Spleen (tissue), 7 donors: ENCODE data around the gene ZMYND8.
"Not testable (repeated sequence)": the region's sequence is repeated elsewhere in the genome, so short reads cannot be mapped to it uniquely, and the experiment has no call there.

ENCODE experiments used
- POLR2A ChIP-seq, 3 donors: fragments of 450-650 bp; IDR thresholded peaks; one replicate each; pipeline ENCODE4 v1.5.1; 2017; ENCODE audit warnings: antibody characterized with exemption in 3 of 3, mild to moderate bottlenecking in 1 of 3
- POLR2AphosphoS5 ChIP-seq, 3 donors: sonication (generic); formaldehyde crosslinking; IDR thresholded peaks; one replicate each; pipeline ENCODE4 v1.5.1; 2017; ENCODE audit warnings: antibody characterized with exemption in 3 of 3
- TF ChIP-seq, protein P1 (sequence below), 11 experiments: fragments of 200-600 bp in 7 of 11; fragments of 450-650 bp in 4 of 11; sonication (generic) in 4 of 11; IDR thresholded peaks in 8 of 11; conservative IDR thresholded peaks in 3 of 11; 1 replicate in 7 of 11; 2 replicates in 4 of 11; pipeline versions ENCODE4 v1.4.0 to v1.8.0; 2016 to 2021; ENCODE audit warnings: antibody characterized with exemption in 11 of 11, inconsistent platforms in 4 of 11, mild to moderate bottlenecking in 1 of 11
- donor health status: DM: no; HTN: no; CAD: no; lungs with moderate emphysema.
- donor health status: DM: no; HTN: no; CAD: no.
- donor health status: DM: no; HTN: no; CAD: no.

DNA sequence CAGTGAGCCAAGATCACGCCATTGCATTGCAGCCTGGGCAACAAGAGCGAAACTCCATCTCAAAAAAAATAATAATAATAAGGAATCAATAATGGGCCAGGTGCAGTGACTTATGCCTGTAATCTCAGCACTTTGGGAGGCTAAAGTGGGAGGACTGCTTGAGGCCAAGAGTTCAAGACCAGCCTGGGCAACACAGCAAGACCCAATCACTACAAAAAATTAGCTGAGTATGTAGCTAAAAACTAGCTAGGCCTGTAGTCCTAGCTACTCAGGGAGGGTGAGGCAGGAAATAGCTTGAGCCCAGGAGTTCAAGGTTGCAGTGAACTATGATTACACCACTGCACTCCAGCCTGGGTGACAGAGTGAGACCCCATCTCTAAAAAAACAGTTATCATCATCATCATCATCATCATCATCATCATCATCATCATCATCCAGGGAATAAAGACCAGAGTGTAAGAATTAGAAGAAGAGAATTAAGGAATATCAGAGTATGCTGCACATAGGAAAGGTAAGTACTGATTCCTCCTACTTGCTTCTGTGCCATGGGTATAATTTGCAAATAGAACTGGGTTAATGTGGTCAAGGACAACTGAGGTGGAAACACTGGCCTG, 95.2 kb downstream of the ZMYND8 start:
- TF ChIP-seq, protein P1, sequence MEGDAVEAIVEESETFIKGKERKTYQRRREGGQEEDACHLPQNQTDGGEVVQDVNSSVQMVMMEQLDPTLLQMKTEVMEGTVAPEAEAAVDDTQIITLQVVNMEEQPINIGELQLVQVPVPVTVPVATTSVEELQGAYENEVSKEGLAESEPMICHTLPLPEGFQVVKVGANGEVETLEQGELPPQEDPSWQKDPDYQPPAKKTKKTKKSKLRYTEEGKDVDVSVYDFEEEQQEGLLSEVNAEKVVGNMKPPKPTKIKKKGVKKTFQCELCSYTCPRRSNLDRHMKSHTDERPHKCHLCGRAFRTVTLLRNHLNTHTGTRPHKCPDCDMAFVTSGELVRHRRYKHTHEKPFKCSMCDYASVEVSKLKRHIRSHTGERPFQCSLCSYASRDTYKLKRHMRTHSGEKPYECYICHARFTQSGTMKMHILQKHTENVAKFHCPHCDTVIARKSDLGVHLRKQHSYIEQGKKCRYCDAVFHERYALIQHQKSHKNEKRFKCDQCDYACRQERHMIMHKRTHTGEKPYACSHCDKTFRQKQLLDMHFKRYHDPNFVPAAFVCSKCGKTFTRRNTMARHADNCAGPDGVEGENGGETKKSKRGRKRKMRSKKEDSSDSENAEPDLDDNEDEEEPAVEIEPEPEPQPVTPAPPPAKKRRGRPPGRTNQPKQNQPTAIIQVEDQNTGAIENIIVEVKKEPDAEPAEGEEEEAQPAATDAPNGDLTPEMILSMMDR (IDR thresholded peaks at IDR 0.05 in 8 of 11, conservative IDR thresholded peaks at IDR 0.05 in 3 of 11), result not testable (repeated sequence)
- not testable (repeated sequence) for TF ChIP-seq POLR2A, POLR2AphosphoS5 (IDR thresholded peaks at IDR 0.05)
